HL-60 (cell line): ENCODE data around the gene ABCC4.

Source experiments
- CTCF ChIP-seq: IDR thresholded peaks from one replicate; pipeline ENCODE4 v1.5.1; 2011; ENCODE audit warnings: low read length, control low read depth, inconsistent platforms; ENCODE audit not compliant: insufficient read depth
- SPI1 ChIP-seq: IDR thresholded peaks from 2 replicates; pipeline ENCODE4 v1.6.1; 2012; ENCODE audit warnings: low read depth, mild to moderate bottlenecking, borderline replicate concordance

GRCh38 chr13:94984958-94985357, 316.3 kb downstream of the ABCC4 start:
- TF ChIP-seq CTCF (no peak), SPI1 (no peak)
